ENCODE data around the gene MIGA2. TPM values are rescaled to one million over a fixed set of nuclear protein-coding genes. Genes with fewer than 3 reads are reported as not detected.
A peak's percentile ranks its signal among the peaks of the same experiment; 100 is the strongest.
"Not testable (repeated sequence)": the region's sequence is repeated elsewhere in the genome, so short reads cannot be mapped to it uniquely, and the experiment has no call there.

The MIGA2 gene
- total and polyA plus RNA-seq, 4 donors = 8.0 to 42.6 (median 16.9) TPM

DNA sequence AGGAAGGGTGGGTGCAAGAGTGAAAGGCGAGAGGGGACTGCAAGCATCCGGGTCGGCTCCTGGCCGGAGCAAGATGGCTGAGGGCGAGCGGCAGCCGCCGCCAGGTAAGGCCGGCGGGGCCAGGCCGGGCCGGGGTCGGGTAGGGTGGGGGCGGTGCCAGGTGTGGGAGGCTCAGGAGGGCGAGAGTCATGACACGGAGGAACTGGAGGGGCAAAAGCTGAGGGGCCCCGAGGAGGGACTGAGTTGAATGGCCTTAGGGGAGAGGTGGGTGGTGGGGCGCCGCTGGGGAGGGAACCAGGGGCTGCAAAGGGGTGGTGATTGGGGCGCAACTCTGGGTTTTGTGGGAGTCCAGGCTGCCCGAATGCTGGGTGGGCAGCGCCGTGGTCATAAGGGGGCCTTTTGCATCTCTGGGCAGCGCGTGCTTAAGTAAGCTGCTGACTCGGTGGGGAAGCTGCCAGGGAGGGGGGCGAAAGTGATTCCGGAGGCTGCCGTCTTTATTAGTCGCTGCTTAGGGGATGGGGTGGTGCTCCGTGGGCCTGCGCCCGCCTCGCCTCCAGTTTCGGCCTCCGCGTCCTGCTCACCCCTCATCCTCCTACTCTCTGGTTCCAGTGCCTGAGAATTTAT, 75.2 kb downstream of the MIGA2 start:
- no peaks in the 10 kb centered on the region for H3K9me3 ChIP-seq (ENCODE audit: control insufficient read depth in 4 of 4, low read length in 3 of 4)
- H3K4me3 ChIP-seq (ENCODE audit: low read depth in 1 of 3, low read length in 3 of 3) = peak overlapping the region; percentile 87 to 96 (median 91)
- no peaks in the 10 kb centered on the region for H3K27me3 ChIP-seq (ENCODE audit: control insufficient read depth in 4 of 4, insufficient read depth in 4 of 4, low read length in 3 of 4)
- peak overlapping the region; percentile 97 to 100 for H3K27ac ChIP-seq (ENCODE audit: low read depth in 1 of 2, low read length in 2 of 2)
- TF ChIP-seq FOXA2 (IDR thresholded peaks at IDR 0.05) (no peak), RXRA (IDR thresholded peaks at IDR 0.05) (peak in 1 of 2 donors; percentile 6)
- peaks cover 5 to 41% (median 32%) of the 10 kb centered on the region in 4 donors for H3K4me1 ChIP-seq (ENCODE audit: control insufficient read depth in 4 of 4, insufficient read depth in 4 of 4, low read length in 3 of 4)
- under 1% methylated on average over 37 of the region's 37 CpGs for WGBS
- peaks cover 0 to 10% (median 4%) of the 10 kb centered on the region in 4 donors for H3K36me3 ChIP-seq (ENCODE audit: control insufficient read depth in 4 of 4, insufficient read depth in 3 of 4, low read depth in 1 of 4, low read length in 3 of 4)
- DNase-seq (ENCODE audit: low spot score) = peak; percentile 58
- H3K9ac ChIP-seq (ENCODE audit: low read depth in 1 of 2, low read length in 2 of 2) = peak overlapping the region; percentile 61 to 99

DNA sequence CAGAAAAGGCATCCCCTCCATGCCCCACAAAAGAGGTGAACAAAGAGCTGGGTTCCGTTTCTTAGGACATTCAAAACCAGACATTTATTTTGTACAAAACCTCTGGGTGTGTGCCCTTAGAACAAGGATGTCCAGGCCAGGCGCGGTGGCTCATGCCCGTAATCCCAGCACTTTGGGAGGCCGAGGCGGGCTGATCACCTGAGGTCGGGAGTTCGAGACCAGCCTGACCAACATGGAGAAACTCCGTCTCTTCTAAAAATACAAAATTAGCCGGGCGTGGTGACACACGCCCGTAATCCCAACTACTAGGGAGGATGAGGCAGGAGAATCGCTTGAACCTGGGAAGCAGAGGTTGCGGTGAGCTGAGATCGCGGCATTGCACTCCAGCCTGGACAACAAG, 76.1 kb downstream of the MIGA2 start:
- Histone ChIP-seq H3K4me1 (ENCODE audit: control insufficient read depth in 4 of 4, insufficient read depth in 4 of 4, low read length in 3 of 4) (peaks cover 5 to 41% (median 32%) of the 10 kb centered on the region in 4 donors), H3K4me3 (ENCODE audit: low read depth in 1 of 3, low read length in 3 of 3) (peak overlapping the region in 1 of 3 donors; percentile 87)
- not testable (repeated sequence) for H3K36me3 ChIP-seq (ENCODE audit: control insufficient read depth in 4 of 4, insufficient read depth in 3 of 4, low read depth in 1 of 4, low read length in 3 of 4); H3K9me3 ChIP-seq (ENCODE audit: control insufficient read depth in 4 of 4, low read length in 3 of 4); H3K9ac ChIP-seq (ENCODE audit: low read depth in 1 of 2, low read length in 2 of 2); DNase-seq (ENCODE audit: low spot score); H3K27me3 ChIP-seq (ENCODE audit: control insufficient read depth in 4 of 4, insufficient read depth in 4 of 4, low read length in 3 of 4); H3K27ac ChIP-seq (ENCODE audit: low read depth in 1 of 2, low read length in 2 of 2)
- 96% methylated on average over 17 of the region's 17 CpGs for WGBS

DNA sequence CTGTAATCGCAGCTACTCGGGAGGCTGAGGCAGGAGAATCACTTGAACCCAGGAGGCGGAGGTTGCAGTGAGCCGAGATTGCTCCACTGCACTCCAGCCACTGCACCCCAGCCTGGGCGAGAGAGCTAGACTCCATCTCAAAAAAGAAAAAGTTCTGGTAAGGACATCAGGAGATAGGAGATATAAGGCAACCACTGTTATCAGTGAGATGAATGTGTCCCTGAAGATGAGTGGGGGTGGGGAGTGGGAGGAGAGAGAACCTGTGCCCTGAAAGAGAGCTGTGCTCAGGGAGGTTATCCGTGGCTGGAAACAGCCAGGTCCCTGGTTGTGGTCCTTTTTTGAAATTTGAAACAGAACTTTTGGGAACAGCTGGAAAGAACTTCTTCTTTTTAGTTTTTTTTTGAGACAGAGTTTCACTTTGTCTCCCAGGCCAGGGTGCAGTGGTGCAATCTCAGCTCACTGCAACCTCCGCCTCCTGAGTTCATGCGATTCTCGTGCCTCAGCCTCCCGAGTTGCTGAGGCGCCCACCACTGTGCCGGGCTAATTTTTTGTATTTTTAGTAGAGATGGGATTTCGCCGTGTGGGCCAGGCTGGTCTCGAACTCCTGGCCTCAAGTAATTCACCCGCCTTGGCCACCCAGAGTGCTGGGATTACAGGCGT, 77.3 kb downstream of the MIGA2 start:
- Histone ChIP-seq H3K9ac (ENCODE audit: low read depth in 1 of 2, low read length in 2 of 2) (no peak overlapping the region), H3K9me3 (ENCODE audit: control insufficient read depth in 4 of 4, low read length in 3 of 4) (no peaks in the 10 kb centered on the region), H3K27me3 (ENCODE audit: control insufficient read depth in 4 of 4, insufficient read depth in 4 of 4, low read length in 3 of 4) (no peaks in the 10 kb centered on the region), H3K4me1 (ENCODE audit: control insufficient read depth in 4 of 4, insufficient read depth in 4 of 4, low read length in 3 of 4) (peaks cover 5 to 38% (median 30%) of the 10 kb centered on the region in 4 donors), H3K27ac (ENCODE audit: low read depth in 1 of 2, low read length in 2 of 2) (peak overlapping the region; percentile 13 to 42), H3K4me3 (ENCODE audit: low read depth in 1 of 3, low read length in 3 of 3) (no peak overlapping the region), H3K36me3 (ENCODE audit: control insufficient read depth in 4 of 4, insufficient read depth in 3 of 4, low read depth in 1 of 4, low read length in 3 of 4) (peaks cover 0 to 2% (median 0%) of the 10 kb centered on the region in 4 donors)
- no peak for DNase-seq (ENCODE audit: low spot score)
- 89% methylated on average over 17 of the region's 17 CpGs for WGBS
- TF ChIP-seq, protein P1, sequence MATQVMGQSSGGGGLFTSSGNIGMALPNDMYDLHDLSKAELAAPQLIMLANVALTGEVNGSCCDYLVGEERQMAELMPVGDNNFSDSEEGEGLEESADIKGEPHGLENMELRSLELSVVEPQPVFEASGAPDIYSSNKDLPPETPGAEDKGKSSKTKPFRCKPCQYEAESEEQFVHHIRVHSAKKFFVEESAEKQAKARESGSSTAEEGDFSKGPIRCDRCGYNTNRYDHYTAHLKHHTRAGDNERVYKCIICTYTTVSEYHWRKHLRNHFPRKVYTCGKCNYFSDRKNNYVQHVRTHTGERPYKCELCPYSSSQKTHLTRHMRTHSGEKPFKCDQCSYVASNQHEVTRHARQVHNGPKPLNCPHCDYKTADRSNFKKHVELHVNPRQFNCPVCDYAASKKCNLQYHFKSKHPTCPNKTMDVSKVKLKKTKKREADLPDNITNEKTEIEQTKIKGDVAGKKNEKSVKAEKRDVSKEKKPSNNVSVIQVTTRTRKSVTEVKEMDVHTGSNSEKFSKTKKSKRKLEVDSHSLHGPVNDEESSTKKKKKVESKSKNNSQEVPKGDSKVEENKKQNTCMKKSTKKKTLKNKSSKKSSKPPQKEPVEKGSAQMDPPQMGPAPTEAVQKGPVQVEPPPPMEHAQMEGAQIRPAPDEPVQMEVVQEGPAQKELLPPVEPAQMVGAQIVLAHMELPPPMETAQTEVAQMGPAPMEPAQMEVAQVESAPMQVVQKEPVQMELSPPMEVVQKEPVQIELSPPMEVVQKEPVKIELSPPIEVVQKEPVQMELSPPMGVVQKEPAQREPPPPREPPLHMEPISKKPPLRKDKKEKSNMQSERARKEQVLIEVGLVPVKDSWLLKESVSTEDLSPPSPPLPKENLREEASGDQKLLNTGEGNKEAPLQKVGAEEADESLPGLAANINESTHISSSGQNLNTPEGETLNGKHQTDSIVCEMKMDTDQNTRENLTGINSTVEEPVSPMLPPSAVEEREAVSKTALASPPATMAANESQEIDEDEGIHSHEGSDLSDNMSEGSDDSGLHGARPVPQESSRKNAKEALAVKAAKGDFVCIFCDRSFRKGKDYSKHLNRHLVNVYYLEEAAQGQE (IDR thresholded peaks at IDR 0.05) = no peak
- TF ChIP-seq, protein P2, sequence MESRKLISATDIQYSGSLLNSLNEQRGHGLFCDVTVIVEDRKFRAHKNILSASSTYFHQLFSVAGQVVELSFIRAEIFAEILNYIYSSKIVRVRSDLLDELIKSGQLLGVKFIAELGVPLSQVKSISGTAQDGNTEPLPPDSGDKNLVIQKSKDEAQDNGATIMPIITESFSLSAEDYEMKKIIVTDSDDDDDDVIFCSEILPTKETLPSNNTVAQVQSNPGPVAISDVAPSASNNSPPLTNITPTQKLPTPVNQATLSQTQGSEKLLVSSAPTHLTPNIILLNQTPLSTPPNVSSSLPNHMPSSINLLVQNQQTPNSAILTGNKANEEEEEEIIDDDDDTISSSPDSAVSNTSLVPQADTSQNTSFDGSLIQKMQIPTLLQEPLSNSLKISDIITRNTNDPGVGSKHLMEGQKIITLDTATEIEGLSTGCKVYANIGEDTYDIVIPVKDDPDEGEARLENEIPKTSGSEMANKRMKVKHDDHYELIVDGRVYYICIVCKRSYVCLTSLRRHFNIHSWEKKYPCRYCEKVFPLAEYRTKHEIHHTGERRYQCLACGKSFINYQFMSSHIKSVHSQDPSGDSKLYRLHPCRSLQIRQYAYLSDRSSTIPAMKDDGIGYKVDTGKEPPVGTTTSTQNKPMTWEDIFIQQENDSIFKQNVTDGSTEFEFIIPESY (IDR thresholded peaks at IDR 0.05) = no peak
- no peak for TF ChIP-seq HNF4G (IDR thresholded peaks at IDR 0.05)
- TF ChIP-seq RXRA (IDR thresholded peaks at IDR 0.05) = no peak
- TF ChIP-seq HNF4A (conservative IDR thresholded peaks at IDR 0.05) = no peak
- TF ChIP-seq, protein P3, sequence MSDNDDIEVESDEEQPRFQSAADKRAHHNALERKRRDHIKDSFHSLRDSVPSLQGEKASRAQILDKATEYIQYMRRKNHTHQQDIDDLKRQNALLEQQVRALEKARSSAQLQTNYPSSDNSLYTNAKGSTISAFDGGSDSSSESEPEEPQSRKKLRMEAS (IDR thresholded peaks at IDR 0.05) = no peak
- no peak for TF ChIP-seq NR2F2 (IDR thresholded peaks at IDR 0.05)
